8988T (cell line): ENCODE results near the gene L3MBTL4.

Experiments used
- DNase-seq: peaks from one replicate; pipeline ENCODE4 v3.0.0; 2011

L3MBTL4 gene

GRCh38 chr18:5979971-5980457 lies 434.7 kb downstream of the L3MBTL4 start:
- no peak for DNase-seq

GRCh38 chr18:5979176-5979888 lies 435.4 kb downstream of the L3MBTL4 start:
- DNase-seq = no peak

- DNase-seq = no peak
These were observed 437.7 kb downstream of the L3MBTL4 start for GRCh38 chr18:5977022-5977421.

GRCh38 chr18:5975111-5976002 lies 439.4 kb downstream of the L3MBTL4 start:
- no peak for DNase-seq

- DNase-seq = no peak
These were observed 440.0 kb downstream of the L3MBTL4 start for GRCh38 chr18:5974696-5975095.

- no peak for DNase-seq
These were observed 441.6 kb downstream of the L3MBTL4 start for GRCh38 chr18:5973099-5973498.

- DNase-seq = no peak
These were observed 442.4 kb downstream of the L3MBTL4 start for GRCh38 chr18:5972298-5972697.

GRCh38 chr18:5969989-5970403 lies 444.7 kb downstream of the L3MBTL4 start:
- DNase-seq = no peak

- DNase-seq = no peak
These were observed 445.2 kb downstream of the L3MBTL4 start for GRCh38 chr18:5969355-5969988.

GRCh38 chr18:5967666-5968065 lies 447.0 kb downstream of the L3MBTL4 start:
- DNase-seq = no peak

- DNase-seq = no peak
These were observed 447.7 kb downstream of the L3MBTL4 start for GRCh38 chr18:5967007-5967406.

- DNase-seq = no peak
These were observed 448.2 kb downstream of the L3MBTL4 start for GRCh38 chr18:5966514-5966913.

GRCh38 chr18:5964996-5965395 lies 449.7 kb downstream of the L3MBTL4 start:
- no peak for DNase-seq

GRCh38 chr18:5964596-5964995 lies 450.1 kb downstream of the L3MBTL4 start:
- no peak for DNase-seq

GRCh38 chr18:5964108-5964507 lies 450.6 kb downstream of the L3MBTL4 start:
- no peak for DNase-seq

- no peak for DNase-seq
These were observed 451.4 kb downstream of the L3MBTL4 start for GRCh38 chr18:5963267-5963666.

GRCh38 chr18:5962362-5962761 lies 452.3 kb downstream of the L3MBTL4 start:
- no peak for DNase-seq

- DNase-seq = no peak
These were observed 452.9 kb downstream of the L3MBTL4 start for GRCh38 chr18:5961828-5962150.

GRCh38 chr18:5961097-5961827 lies 453.4 kb downstream of the L3MBTL4 start:
- no peak for DNase-seq

- no peak for DNase-seq
These were observed 455.9 kb downstream of the L3MBTL4 start for GRCh38 chr18:5958822-5959221.

- DNase-seq = no peak
These were observed 458.9 kb downstream of the L3MBTL4 start for GRCh38 chr18:5955861-5956260.

- no peak for DNase-seq
These were observed 463.1 kb downstream of the L3MBTL4 start for GRCh38 chr18:5951515-5952091.

GRCh38 chr18:5948781-5949180 lies 465.9 kb downstream of the L3MBTL4 start:
- DNase-seq = no peak
